Stimulated activated CD4-positive, alpha-beta T cell treated with anti-CD3 and anti-CD28 coated beads, Interleukin-1b, Interleukin-23, amount 100 ng/mL, for 4 hours (primary cell): ENCODE data around the gene USP47.

ENCODE experiments used
- DNase-seq, 2 donors: peaks; one replicate each; pipeline ENCODE4 v3.0.0-alpha.2; 2020; ENCODE audit warnings: low read depth in 2 of 2

The USP47 gene

GRCh38 chr11:11866203-11866602 lies 24.4 kb downstream of the USP47 start:
- DNase-seq, result no peak

GRCh38 chr11:11867720-11868119 lies 25.9 kb downstream of the USP47 start:
- DNase-seq, result no peak

- no peak for DNase-seq
Observed at GRCh38 chr11:11871991-11872401, 30.2 kb downstream of the USP47 start.

- no peak for DNase-seq
Observed at GRCh38 chr11:11876458-11876857, 34.7 kb downstream of the USP47 start.

GRCh38 chr11:11880179-11880578 lies 38.4 kb downstream of the USP47 start:
- no peak for DNase-seq

- no peak for DNase-seq
Observed at GRCh38 chr11:11882539-11882938, 40.8 kb downstream of the USP47 start.

- no peak for DNase-seq
Observed at GRCh38 chr11:11884351-11884750, 42.6 kb downstream of the USP47 start.

- DNase-seq, result no peak
Observed at GRCh38 chr11:11884774-11885481, 43.2 kb downstream of the USP47 start.

GRCh38 chr11:11894486-11894885 lies 52.7 kb downstream of the USP47 start:
- DNase-seq, result no peak

GRCh38 chr11:11895672-11896071 lies 53.9 kb downstream of the USP47 start:
- no peak for DNase-seq

GRCh38 chr11:11898648-11899047 lies 56.9 kb downstream of the USP47 start:
- DNase-seq, result no peak

GRCh38 chr11:11899401-11899800 lies 57.6 kb downstream of the USP47 start:
- DNase-seq, result no peak

GRCh38 chr11:11901929-11902328 lies 60.2 kb downstream of the USP47 start:
- DNase-seq, result no peak

GRCh38 chr11:11909727-11910126 lies 68.0 kb downstream of the USP47 start:
- no peak for DNase-seq

GRCh38 chr11:11910541-11910940 lies 68.8 kb downstream of the USP47 start:
- no peak for DNase-seq

GRCh38 chr11:11913395-11913794 lies 71.6 kb downstream of the USP47 start:
- DNase-seq, result no peak

- DNase-seq, result no peak
Observed at GRCh38 chr11:11915625-11916024, 73.9 kb downstream of the USP47 start.

GRCh38 chr11:11916981-11917399 lies 75.2 kb downstream of the USP47 start:
- DNase-seq, result no peak

- no peak for DNase-seq
Observed at GRCh38 chr11:11923828-11924227, 82.1 kb downstream of the USP47 start.

GRCh38 chr11:11929920-11930319 lies 88.1 kb downstream of the USP47 start:
- no peak for DNase-seq

GRCh38 chr11:11931461-11932055 lies 89.8 kb downstream of the USP47 start:
- DNase-seq, result no peak

- no peak for DNase-seq
Observed at GRCh38 chr11:11935536-11935935, 93.8 kb downstream of the USP47 start.

- no peak for DNase-seq
Observed at GRCh38 chr11:11937433-11937832, 95.7 kb downstream of the USP47 start.

GRCh38 chr11:11937957-11938356 lies 96.2 kb downstream of the USP47 start:
- no peak for DNase-seq
